H1 (cell line): ENCODE results near the gene SMIM44. TPM values are rescaled to one million over a fixed set of nuclear protein-coding genes. Genes with fewer than 3 reads are reported as not detected.

Experiments used
- CTCF ChIA-PET: fragments of 300-600 bp; sonication (Branson Sonifier 250); formaldehyde crosslinking; loops from one replicate; lab custom pipeline; 2021; ENCODE audit not compliant: partially characterized antibody; lab: Charles Lee
- POLR2A ChIA-PET: fragments of 300-600 bp; sonication (Branson Sonifier 250); formaldehyde crosslinking; loops from one replicate; lab custom pipeline; 2021; ENCODE audit warnings: inconsistent platforms; ENCODE audit not compliant: partially characterized antibody; lab: Charles Lee
- DNase-seq, 2 experiments: peaks; one replicate each; pipeline versions ENCODE4 v3.0.0 to v3.0.0-alpha.2; 2010 to 2022; ENCODE audit warnings: low spot score in 2 of 2, low read depth in 1 of 2, mixed read lengths in 1 of 2
- FAIRE-seq: peaks from 2 replicates; lab custom pipeline; 2011; peaks lifted over from hg19 to GRCh38; lab: Jason Lieb, UNC
- H2AFZ ChIP-seq: 2 replicates; pipeline ENCODE4 v1.8.1; 2012; ENCODE audit warnings: low read length, inconsistent platforms
- H2AK5ac ChIP-seq: 2 replicates; pipeline ENCODE4 v1.6.1; 2013; ENCODE audit warnings: low read depth, low read length
- H2BK120ac ChIP-seq: replicated peaks from 2 replicates; pipeline ENCODE3; 2013; ENCODE audit warnings: low read depth, low read length, inconsistent platforms
- H2BK12ac ChIP-seq: 2 replicates; pipeline ENCODE4 v1.6.1; 2013; ENCODE audit warnings: low read depth, low read length
- H2BK15ac ChIP-seq: 2 replicates; pipeline ENCODE4 v1.6.1; 2013; ENCODE audit warnings: low read length
- H2BK20ac ChIP-seq: 2 replicates; pipeline ENCODE4 v1.6.1; 2013; ENCODE audit warnings: low read length
- H2BK5ac ChIP-seq: 2 replicates; pipeline ENCODE4 v1.6.1; 2013; ENCODE audit warnings: low read depth, low read length
- H3K14ac ChIP-seq: 2 replicates; pipeline ENCODE4 v1.6.1; 2013; ENCODE audit warnings: inconsistent platforms; ENCODE audit not compliant: insufficient read length
- H3K18ac ChIP-seq: 2 replicates; pipeline ENCODE4 v1.6.1; 2013; ENCODE audit warnings: low read length; ENCODE audit errors: extremely low read depth
- H3K23ac ChIP-seq: 2 replicates; pipeline ENCODE4 v1.6.1; 2013; ENCODE audit warnings: inconsistent platforms; ENCODE audit not compliant: insufficient read length
- H3K23me2 ChIP-seq: 2 replicates; pipeline ENCODE4 v1.6.1; 2013; ENCODE audit warnings: low read depth, low read length
- H3K27ac ChIP-seq: 2 replicates; pipeline ENCODE4 v1.6.1; 2011; ENCODE audit warnings: low read depth, low read length, inconsistent platforms
- H3K27me3 ChIP-seq, 4 experiments: replicated peaks in 1 of 4; 1 replicate in 1 of 4; 2 replicates in 3 of 4; pipeline versions ENCODE4 v1.6.1 to v1.8.1; 2011 to 2013; ENCODE audit warnings: low read length in 3 of 4, mild to moderate bottlenecking in 3 of 4, inconsistent platforms in 2 of 4, mixed read lengths in 2 of 4, moderate library complexity in 1 of 4; ENCODE audit not compliant: control insufficient read depth in 3 of 4, insufficient read depth in 3 of 4; ENCODE audit errors: extremely low read depth in 1 of 4
- H3K36me3 ChIP-seq, 4 experiments: 2 replicates each; pipeline versions ENCODE4 v1.6.1 to v1.8.1; 2011 to 2013; ENCODE audit warnings: mild to moderate bottlenecking in 4 of 4, low read length in 3 of 4, moderate library complexity in 2 of 4, control low read depth in 1 of 4, inconsistent platforms in 1 of 4; ENCODE audit not compliant: insufficient read depth in 4 of 4, control insufficient read depth in 2 of 4
- H3K4ac ChIP-seq: replicated peaks from 2 replicates; pipeline ENCODE3; 2013; ENCODE audit warnings: low read length, low read depth, mixed read lengths, inconsistent platforms; ENCODE audit not compliant: insufficient read length
- H3K4me1 ChIP-seq, 4 experiments: replicated peaks in 1 of 4; 1 replicate in 1 of 4; 2 replicates in 3 of 4; pipeline versions ENCODE4 v1.6.1 to v1.8.1; 2011 to 2013; ENCODE audit warnings: low read length in 3 of 4, inconsistent platforms in 2 of 4, mixed read lengths in 1 of 4; ENCODE audit not compliant: insufficient read depth in 4 of 4, control insufficient read depth in 3 of 4
- H3K4me2 ChIP-seq, 2 experiments: 2 replicates each; pipeline versions ENCODE4 v1.6.1 to v1.8.1; 2011 to 2013; ENCODE audit warnings: low read depth in 2 of 2, low read length in 2 of 2, control low read depth in 1 of 2, inconsistent platforms in 1 of 2, mild to moderate bottlenecking in 1 of 2; ENCODE audit not compliant: insufficient read depth in 1 of 2
- H3K4me3 ChIP-seq, 4 experiments: fragments of 200-600, 300-600 bp in 1 of 4; sonication (generic), shearing (Covaris generic), sonication (Bioruptor Twin) in 1 of 4; 2 replicates each; pipeline versions ENCODE4 v1.5.1 to v1.8.1; 2011 to 2016; ENCODE audit warnings: low read length in 4 of 4, low read depth in 3 of 4, control low read depth in 2 of 4, inconsistent platforms in 2 of 4, mild to moderate bottlenecking in 2 of 4, mixed read lengths in 1 of 4, moderate library complexity in 1 of 4; ENCODE audit not compliant: insufficient read depth in 2 of 4; ENCODE audit errors: extremely low read depth in 1 of 4
- H3K56ac ChIP-seq: replicated peaks from 2 replicates; pipeline ENCODE3; 2013; ENCODE audit warnings: low read depth, mild to moderate bottlenecking, mixed read lengths, low read length, inconsistent platforms; ENCODE audit not compliant: insufficient read length
- H3K79me1 ChIP-seq: 2 replicates; pipeline ENCODE4 v1.6.1; 2013; ENCODE audit warnings: low read depth, low read length, control low read depth
- H3K79me2 ChIP-seq, 2 experiments: 2 replicates each; pipeline versions ENCODE4 v1.6.1 to v1.8.1; 2012 to 2013; ENCODE audit warnings: low read length in 2 of 2, mild to moderate bottlenecking in 2 of 2, inconsistent platforms in 1 of 2; ENCODE audit not compliant: insufficient read depth in 2 of 2, control insufficient read depth in 1 of 2
- H3K9ac ChIP-seq, 4 experiments: replicated peaks in 1 of 4; 1 replicate in 1 of 4; 2 replicates in 3 of 4; pipeline versions ENCODE4 v1.6.1 to v1.8.1; 2011 to 2013; ENCODE audit warnings: low read depth in 3 of 4, low read length in 3 of 4, control low read depth in 2 of 4, mild to moderate bottlenecking in 2 of 4, moderate library complexity in 2 of 4, inconsistent platforms in 1 of 4; ENCODE audit errors: extremely low read depth in 1 of 4
- H3K9me3 ChIP-seq, 2 experiments: 2 replicates each; pipeline versions ENCODE4 v1.6.1 to v1.8.1; 2012 to 2013; ENCODE audit warnings: mild to moderate bottlenecking in 2 of 2, moderate library complexity in 2 of 2, control low read depth in 1 of 2, inconsistent platforms in 1 of 2, low read depth in 1 of 2, low read length in 1 of 2, mixed read lengths in 1 of 2; ENCODE audit not compliant: insufficient read depth in 2 of 2
- H4K20me1 ChIP-seq, 2 experiments: replicated peaks in 1 of 2; 2 replicates each; pipeline versions ENCODE3 to v1.8.1; 2011 to 2013; ENCODE audit warnings: inconsistent platforms in 2 of 2, low read length in 2 of 2, mild to moderate bottlenecking in 1 of 2; ENCODE audit not compliant: insufficient read depth in 2 of 2, control insufficient read depth in 1 of 2
- H4K5ac ChIP-seq: 2 replicates; pipeline ENCODE4 v1.6.1; 2013; ENCODE audit warnings: low read length, low read depth, mixed read lengths, inconsistent platforms; ENCODE audit not compliant: insufficient read length
- H4K8ac ChIP-seq: 2 replicates; pipeline ENCODE4 v1.8.0; 2013; ENCODE audit warnings: mild to moderate bottlenecking, moderate library complexity, low read length, inconsistent platforms; ENCODE audit not compliant: insufficient read depth; ENCODE audit errors: extremely low read depth
- H4K91ac ChIP-seq: replicated peaks from 2 replicates; pipeline ENCODE3; 2013; ENCODE audit warnings: low read length, mixed read lengths, inconsistent platforms; ENCODE audit not compliant: insufficient read length
- ASH2L ChIP-seq: fragments of 200-600, 300-600 bp; sonication (generic); IDR thresholded peaks from one replicate; pipeline ENCODE4 v1.7.1; 2017; ENCODE audit warnings: low read length
- CBX8 ChIP-seq: fragments of 300-800, 300-1000 bp; sonication (generic); IDR thresholded peaks from 2 replicates; pipeline ENCODE4 v1.7.1; 2016; ENCODE audit warnings: low read depth, low read length, borderline replicate concordance
- EZH2 ChIP-seq: fragments of 200-600 bp; sonication (generic); IDR thresholded peaks from 2 replicates; pipeline ENCODE4 v1.7.1; 2012; ENCODE audit warnings: low read depth, mild to moderate bottlenecking, moderate library complexity, low read length, inconsistent platforms; ENCODE audit not compliant: severe bottlenecking
- GABPA ChIP-seq: IDR thresholded peaks from 2 replicates; pipeline ENCODE4 v1.6.1; 2011; ENCODE audit warnings: mild to moderate bottlenecking, low read length, moderate library complexity, borderline replicate concordance; ENCODE audit not compliant: insufficient read depth
- HDAC6 ChIP-seq: IDR thresholded peaks from one replicate; pipeline ENCODE4 v1.7.1; 2012; ENCODE audit warnings: low read depth, mild to moderate bottlenecking, inconsistent platforms, low read length, moderate library complexity
- POLR2AphosphoS5 ChIP-seq: IDR thresholded peaks from 2 replicates; pipeline ENCODE4 v1.6.1; 2011; ENCODE audit warnings: low read depth, low read length
- RFX5 ChIP-seq: IDR thresholded peaks from 2 replicates; pipeline ENCODE4 v1.6.1; 2011; ENCODE audit warnings: low read depth, low read length, improper control_type of control experiment, borderline replicate concordance
- RNF2 ChIP-seq: fragments of 200-900, 300-1000 bp; sonication (generic); IDR thresholded peaks from 2 replicates; pipeline ENCODE4 v1.7.1; 2016; ENCODE audit warnings: borderline replicate concordance, low read depth, mild to moderate bottlenecking, antibody characterized with exemption, low read length; ENCODE audit not compliant: poor library complexity, severe bottlenecking; ENCODE audit errors: missing control alignments
- SIRT6 ChIP-seq: IDR thresholded peaks from one replicate; pipeline ENCODE4 v1.7.1; 2012; ENCODE audit warnings: low read length, inconsistent platforms
- SIX5 ChIP-seq: IDR thresholded peaks from 2 replicates; pipeline ENCODE4 v1.6.1; 2011; ENCODE audit warnings: mild to moderate bottlenecking, low read depth, low read length
- USF2 ChIP-seq: IDR thresholded peaks from 2 replicates; pipeline ENCODE4 v1.6.1; 2011; ENCODE audit warnings: low read length, improper control_type of control experiment
- WGBS, 2 experiments: shearing (Covaris generic) in 1 of 2; methylation state at CpG; one replicate each; pipeline versions ENCODE4 v1.1.6 to v1.1.7; 2013 to 2015; ENCODE audit warnings: low lambda C conversion rate in 2 of 2, mixed read lengths in 2 of 2, inconsistent platforms in 1 of 2, low coverage in 1 of 2, missing lambda C conversion rate in 1 of 2; ENCODE audit not compliant: insufficient replicate concordance in 2 of 2, insufficient coverage in 1 of 2, insufficient read length in 1 of 2; ENCODE audit errors: extremely low coverage in 1 of 2, missing lambda C conversion rate in 1 of 2; 5-methylcytosine and 5-hydroxymethylcytosine counted together
- polyA plus RNA-seq, 7 experiments: library from polyadenylated mRNA; depleted of rRNA in 3 of 7; stranded (reverse) in 5 of 7; unstranded in 2 of 7; fragments of >200 nt in 5 of 7; fragments of 200-250 nt in 2 of 7; gene quantifications; 1 replicate in 5 of 7; 2 replicates in 1 of 7; 4 replicates in 1 of 7; pipeline versions ENCODE4 v1.2.1 to v1.2.3, GENCODE V29; 2011 to 2013; ENCODE audit warnings: missing spikeins in 2 of 7, mixed read lengths in 2 of 7
- total RNA-seq: library from RNA; stranded (reverse); fragmentation: NEBNext Ultra II Directional; extraction: Animal tissue kit (Norgen Biotek cat#: 25700); gene quantifications from 2 replicates; pipeline ENCODE4 v1.2.1, GENCODE V29; 2021

Gene SMIM44
- total and polyA plus RNA-seq, 2 of the 8 experiments (the other 6 are each of a cell fraction or from before 2014, with no cell fraction given), result not detected

- Histone ChIP-seq H3K79me2 (no peaks in the 10 kb centered on the region), H2AFZ (no peak overlapping the region), H2BK15ac (no peak overlapping the region), H3K9ac (no peak overlapping the region), H3K27me3 (peaks cover 0 to 25% (median 16%) of the 10 kb centered on the region in 4 experiments; a peak in 6 of 7 replicates), H3K36me3 (no peaks in the 10 kb centered on the region), H2BK20ac (no peak overlapping the region), H4K8ac (peak overlapping the region; percentile 57; the same call in 1 of the 2 replicates), H3K18ac (no peak overlapping the region), H3K9me3 (peaks cover 6 to 10% of the 10 kb centered on the region in 2 experiments; a peak in 3 of 4 replicates), H4K91ac (no peak overlapping the region), H3K4ac (no peak overlapping the region), H3K79me1 (no peaks in the 10 kb centered on the region), H3K23ac (no peak overlapping the region), H3K27ac (no peak overlapping the region), H3K4me3 (no peak overlapping the region), H2BK5ac (no peak overlapping the region), H2BK12ac (no peak overlapping the region), H3K14ac (no peak overlapping the region), H4K5ac (no peak overlapping the region), H2BK120ac (no peak overlapping the region), H3K56ac (no peak overlapping the region), H3K23me2 (peaks cover 6% of the 10 kb centered on the region; the same call in 1 of the 2 replicates), H4K20me1 (peaks cover 0 to 4% of the 10 kb centered on the region in 2 experiments), H2AK5ac (no peak overlapping the region), H3K4me1 (peaks cover 0 to 2% (median 0%) of the 10 kb centered on the region in 4 experiments; a peak in 2 of 7 replicates), H3K4me2 (no peak overlapping the region)
- DNase-seq (no peak), FAIRE-seq (no peak)
- CTCF ChIA-PET, result interaction anchor here (0.7 to 6.8 kb wide), 24 partner anchors 11 to 166 kb away, joined by 3 to 97 read pairs (median 5); partner anchors contain the start of genes SMIM24 and SMIM44
- POLR2A ChIA-PET, result interaction anchor here (0.9 to 1.2 kb wide), 3 partner anchors 9 to 30 kb away, joined by 3 to 7 read pairs (median 3); partner anchors contain the start of genes DOHH and SMIM24
- 70% methylated on average over 10 of the region's 11 CpGs; no CpG with 5 or more reads in 1 of the 2 experiments for WGBS, 2 experiments
- TF ChIP-seq CBX8 (no peak), RFX5 (no peak), USF2 (no peak), EZH2 (no peak), HDAC6 (no peak), POLR2AphosphoS5 (no peak), RNF2 (no peak), SIRT6 (no peak), SIX5 (no peak), GABPA (no peak), ASH2L (no peak)
Measured at GRCh38 chr19:3470500-3471128, 12.6 kb downstream of the SMIM44 start.
